Endothelial cell of umbilical vein (primary cell): ENCODE data around the gene CRCP. TPM values are rescaled to one million over a fixed set of nuclear protein-coding genes. Genes with fewer than 3 reads are reported as not detected.

Source experiments
- BruUV-seq: library from RNA; stranded (reverse); fragments of 400-500 nt; replicated peaks from 2 replicates; lab custom pipeline; 2021; lab: Mats Ljungman, UMichigan
- CTCF ChIA-PET: fragments of 300-600, 350-600 bp; sonication (Branson Sonifier 250); formaldehyde crosslinking; loops from one replicate; lab custom pipeline; 2021; ENCODE audit warnings: antibody characterized with exemption, inconsistent platforms; lab: Charles Lee
- POLR2A ChIA-PET: fragments of 300-600, 350-600 bp; sonication (Branson Sonifier 250); formaldehyde crosslinking; loops from one replicate; lab custom pipeline; 2021; ENCODE audit warnings: antibody characterized with exemption, inconsistent platforms; lab: Charles Lee
- DNase-seq: peaks from one replicate; pipeline ENCODE4 v3.0.0-alpha.2; 2011; ENCODE audit warnings: low read depth, low spot score
- FAIRE-seq: peaks from 2 replicates; lab custom pipeline; 2011; peaks lifted over from hg19 to GRCh38; lab: Jason Lieb, UNC
- H2AFZ ChIP-seq: 2 replicates; pipeline ENCODE4 v1.6.0; 2012; ENCODE audit warnings: low read depth, low read length, control low read depth, inconsistent platforms
- H3K27ac ChIP-seq: 2 replicates; pipeline ENCODE4 v1.5.1; 2011; ENCODE audit warnings: low read depth, mild to moderate bottlenecking, control low read depth, low read length, moderate library complexity; ENCODE audit not compliant: insufficient read depth
- H3K27me3 ChIP-seq, 2 experiments: 2 replicates each; pipeline versions ENCODE4 v1.6.0 to v1.6.1; 2011; ENCODE audit warnings: low read length in 2 of 2, mixed read lengths in 1 of 2; ENCODE audit not compliant: control insufficient read depth in 2 of 2, insufficient read depth in 2 of 2
- H3K36me3 ChIP-seq, 2 experiments: 2 replicates in 1 of 2; 3 replicates in 1 of 2; pipeline ENCODE4 v1.5.1; 2011; ENCODE audit warnings: low read length in 2 of 2, mild to moderate bottlenecking in 1 of 2, moderate library complexity in 1 of 2; ENCODE audit not compliant: control insufficient read depth in 2 of 2, insufficient read depth in 2 of 2; ENCODE audit errors: extremely low read depth in 1 of 2
- H3K4me1 ChIP-seq: 3 replicates; pipeline ENCODE4 v1.5.1; 2011; ENCODE audit warnings: mild to moderate bottlenecking, low read length; ENCODE audit not compliant: control insufficient read depth, insufficient read depth; ENCODE audit errors: extremely low read depth
- H3K4me2 ChIP-seq: 2 replicates; pipeline ENCODE4 v1.6.1; 2011; ENCODE audit warnings: low read length, control low read depth, mixed read lengths; ENCODE audit not compliant: insufficient read depth
- H3K4me3 ChIP-seq, 3 experiments: fragments of 200-600 bp in 1 of 3; sonication (generic), shearing (Covaris generic) in 1 of 3; replicated peaks in 1 of 3; 2 replicates each; pipeline ENCODE4 v1.5.1; 2011 to 2016; ENCODE audit warnings: control low read depth in 3 of 3, low read length in 3 of 3, mild to moderate bottlenecking in 2 of 3, inconsistent platforms in 1 of 3, low read depth in 1 of 3, moderate library complexity in 1 of 3; ENCODE audit not compliant: insufficient read depth in 1 of 3
- H3K79me2 ChIP-seq: 2 replicates; pipeline ENCODE4 v1.6.0; 2012; ENCODE audit warnings: low read length, inconsistent platforms; ENCODE audit not compliant: control insufficient read depth, insufficient read depth
- H3K9ac ChIP-seq: replicated peaks from 2 replicates; pipeline ENCODE3; 2011; ENCODE audit warnings: low read length, control low read depth; ENCODE audit not compliant: insufficient read depth; ENCODE audit errors: extremely low read depth
- H3K9me1 ChIP-seq: replicated peaks from 3 replicates; pipeline ENCODE4 v1.6.0; 2011; ENCODE audit warnings: mild to moderate bottlenecking, low read length; ENCODE audit not compliant: control insufficient read depth, insufficient read depth; ENCODE audit errors: extremely low read depth
- H3K9me3 ChIP-seq: replicated peaks from 2 replicates; pipeline ENCODE4 v1.5.1; 2012; ENCODE audit warnings: low read length, inconsistent platforms; ENCODE audit not compliant: control insufficient read depth, insufficient read depth
- H4K20me1 ChIP-seq: replicated peaks from 2 replicates; pipeline ENCODE3; 2011; ENCODE audit warnings: mild to moderate bottlenecking, low read length; ENCODE audit not compliant: control insufficient read depth, insufficient read depth; ENCODE audit errors: extremely low read depth
- CTCF ChIP-seq, 2 donors: IDR thresholded peaks; 1 replicate in 1 of 2; 2 replicates in 1 of 2; pipeline ENCODE4 v1.5.1; 2011; ENCODE audit warnings: low read length in 2 of 2, mild to moderate bottlenecking in 2 of 2, moderate library complexity in 2 of 2, control low read depth in 1 of 2, inconsistent platforms in 1 of 2, low read depth in 1 of 2; ENCODE audit not compliant: insufficient read depth in 1 of 2; ENCODE audit errors: extremely low read depth in 1 of 2
- EZH2 ChIP-seq: IDR thresholded peaks from 2 replicates; pipeline ENCODE4 v1.6.1; 2012; ENCODE audit warnings: borderline replicate concordance, low read depth, mild to moderate bottlenecking, moderate library complexity, low read length, inconsistent platforms; ENCODE audit not compliant: severe bottlenecking
- FOS ChIP-seq: IDR thresholded peaks from 2 replicates; pipeline ENCODE4 v1.6.1; 2011; ENCODE audit warnings: mild to moderate bottlenecking, low read length, moderate library complexity, borderline replicate concordance; ENCODE audit not compliant: insufficient read depth
- GATA2 ChIP-seq: IDR thresholded peaks from 2 replicates; pipeline ENCODE4 v1.7.0; 2011; ENCODE audit warnings: low read depth, mild to moderate bottlenecking, moderate library complexity, mixed read lengths, low read length; ENCODE audit not compliant: insufficient read length, insufficient read depth
- JUN ChIP-seq: IDR thresholded peaks from 2 replicates; pipeline ENCODE4 v1.6.1; 2011; ENCODE audit warnings: borderline replicate concordance, low read depth; ENCODE audit not compliant: insufficient read length, insufficient read depth
- MAX ChIP-seq: IDR thresholded peaks from 2 replicates; pipeline ENCODE4 v1.6.1; 2011; ENCODE audit not compliant: insufficient read depth, insufficient read length
- MYC ChIP-seq: IDR thresholded peaks from one replicate; pipeline ENCODE4 v1.6.1; 2011; ENCODE audit warnings: mild to moderate bottlenecking, low read depth, low read length
- POLR2A ChIP-seq: IDR thresholded peaks from 2 replicates; pipeline ENCODE4 v1.6.1; 2012; ENCODE audit warnings: low read depth, mild to moderate bottlenecking, control low read depth, low read length
- POLR2AphosphoS5 ChIP-seq: IDR thresholded peaks from 2 replicates; pipeline ENCODE4 v1.6.1; 2012; ENCODE audit warnings: low read depth, mild to moderate bottlenecking, control low read depth, low read length, moderate library complexity; ENCODE audit not compliant: insufficient read depth
- dilution Hi-C: fragments of 300-500 bp; cut with MboI; formaldehyde crosslinking; loops from one replicate; pipeline ENCODE4 v1.15.0; 2019; ENCODE audit warnings: low sequenced_read_pairs; ENCODE audit not compliant: extremely low pct_ligation_motif_present
- intact Hi-C: fragments of 100-400 bp; cut with micrococcal nuclease; formaldehyde crosslinking; loops from one replicate; pipeline ENCODE4 v1.10.0; 2022
- polyA plus RNA-seq, 4 experiments: library from polyadenylated mRNA; depleted of rRNA in 3 of 4; stranded (reverse) in 3 of 4; unstranded in 1 of 4; fragments of >200 nt; gene quantifications; 2 replicates each; pipeline versions ENCODE4 v1.2.1 to v1.2.3, GENCODE V29; 2011 to 2012; ENCODE audit warnings: missing spikeins in 1 of 4
- total RNA-seq: library from RNA; stranded (reverse); gene quantifications from 2 replicates; pipeline ENCODE4 v1.2.3, GENCODE V29; 2021

Gene CRCP
- total and polyA plus RNA-seq, 2 donors (not counting 3 experiments of a cell fraction or from before 2014, with no cell fraction given), result 14.2 to 29.7 TPM

- H3K9me1 ChIP-seq, result no peaks in the 10 kb centered on the region
- POLR2A ChIA-PET, result no interaction called here
Measured at GRCh38 chr7:66189695-66190503, 75.3 kb downstream of the CRCP start.

More at GRCh38 chr7:66189695-66190503, 75.3 kb downstream of the CRCP start:
- H3K36me3 ChIP-seq, result no peaks in the 10 kb centered on the region
- H3K27me3 ChIP-seq, result no peaks in the 10 kb centered on the region
- CTCF ChIA-PET, result no interaction called here
- intact Hi-C loops, result no loop called here
- no peaks in the 10 kb centered on the region for H3K9me3 ChIP-seq
- no peak overlapping the region for H2AFZ ChIP-seq
- no peak overlapping the region for H3K4me2 ChIP-seq
- no peaks in the 10 kb centered on the region for H4K20me1 ChIP-seq
- no TSS peak for BruUV-seq
- TF ChIP-seq POLR2A (no peak), POLR2AphosphoS5 (no peak), GATA2 (no peak), JUN (no peak), MAX (no peak), EZH2 (no peak), MYC (no peak), CTCF (IDR thresholded peaks at IDR 0.05; ENCODE audit: extremely low read depth in 1 of 2, insufficient read depth in 1 of 2, low read depth in 1 of 2, low read length in 2 of 2) (no peak), FOS (no peak)
- H3K27ac ChIP-seq, result no peak overlapping the region
- DNase-seq (no peak), FAIRE-seq (no peak)
- dilution Hi-C loops, result no loop called here
- no peak overlapping the region for H3K9ac ChIP-seq
- H3K79me2 ChIP-seq, result no peaks in the 10 kb centered on the region
- H3K4me3 ChIP-seq, result no peak overlapping the region
- H3K4me1 ChIP-seq, result no peaks in the 10 kb centered on the region
